SK-N-SH (cell line): ENCODE measurements around the gene DCUN1D2. TPM values are rescaled to one million over a fixed set of nuclear protein-coding genes. Genes with fewer than 3 reads are reported as not detected.

Source experiments
- CTCF ChIA-PET: fragments of 300-600, 350-600 bp; formaldehyde crosslinking; extraction: SDS; loops from one replicate; lab custom pipeline; 2021; lab: Yijun Ruan, JAX
- POLR2A ChIA-PET: fragments of 350-600 bp; sonication (Branson Sonifier 250); formaldehyde crosslinking; extraction: SDS; loops from one replicate; lab custom pipeline; 2020; ENCODE audit warnings: antibody characterized with exemption, inconsistent platforms; lab: Yijun Ruan, JAX
- DNase-seq: peaks from one replicate; pipeline ENCODE4 v3.0.0; 2012
- H2AFZ ChIP-seq: fragments of 200-600 bp; sonication (generic); 2 replicates; pipeline ENCODE4 v1.8.1; 2016; ENCODE audit warnings: antibody characterized with exemption, mild to moderate bottlenecking, low read depth
- H3F3A ChIP-seq: fragments of 200-600 bp; sonication (generic); replicated peaks from 2 replicates; pipeline ENCODE3; 2016; ENCODE audit warnings: antibody characterized with exemption, mild to moderate bottlenecking; ENCODE audit not compliant: insufficient read depth
- H3K27ac ChIP-seq, 2 experiments: fragments of 200-500 bp in 1 of 2; fragments of 200-600 bp in 1 of 2; sonication (Bioruptor generic) in 1 of 2; sonication (generic), shearing (Covaris generic) in 1 of 2; 2 replicates each; pipeline versions ENCODE4 v1.5.1 to v1.6.1; 2014 to 2016; ENCODE audit warnings: low read depth in 2 of 2, inconsistent platforms in 1 of 2, low read length in 1 of 2, mild to moderate bottlenecking in 1 of 2, mixed read lengths in 1 of 2
- H3K27me3 ChIP-seq: fragments of 200-600 bp; sonication (generic), shearing (Covaris generic); 2 replicates; pipeline ENCODE4 v1.6.1; 2016; ENCODE audit warnings: mixed run types; ENCODE audit not compliant: insufficient read depth
- H3K36me3 ChIP-seq, 2 experiments: fragments of 200-500 bp in 1 of 2; fragments of 200-600 bp in 1 of 2; sonication (Bioruptor generic) in 1 of 2; sonication (generic) in 1 of 2; replicated peaks in 1 of 2; 2 replicates each; pipeline versions ENCODE3 to v1.5.1; 2014 to 2016; ENCODE audit warnings: low read length in 1 of 2, mild to moderate bottlenecking in 1 of 2; ENCODE audit not compliant: insufficient read depth in 2 of 2, control insufficient read depth in 1 of 2
- H3K4me1 ChIP-seq, 2 experiments: fragments of 200-500 bp in 1 of 2; fragments of 200-600 bp in 1 of 2; sonication (Bioruptor generic) in 1 of 2; sonication (generic), shearing (Covaris generic) in 1 of 2; 2 replicates each; pipeline versions ENCODE4 v1.5.1 to v1.6.1; 2014 to 2016; ENCODE audit warnings: low read depth in 1 of 2, low read length in 1 of 2, mixed run types in 1 of 2; ENCODE audit not compliant: insufficient read depth in 2 of 2, control insufficient read depth in 1 of 2
- H3K4me2 ChIP-seq: fragments of 200-600 bp; sonication (generic), shearing (Covaris generic); 2 replicates; pipeline ENCODE4 v1.6.1; 2017; ENCODE audit warnings: mixed run types
- H3K4me3 ChIP-seq, 2 experiments: fragments of 200-500 bp in 1 of 2; fragments of 200-600 bp in 1 of 2; sonication (Bioruptor generic) in 1 of 2; sonication (generic), shearing (Covaris generic) in 1 of 2; 2 replicates each; pipeline versions ENCODE4 v1.5.1 to v1.8.1; 2014 to 2016; ENCODE audit warnings: low read depth in 2 of 2, inconsistent platforms in 1 of 2, low read length in 1 of 2, mild to moderate bottlenecking in 1 of 2, mixed read lengths in 1 of 2, moderate library complexity in 1 of 2
- H3K79me2 ChIP-seq: fragments of 200-600 bp; sonication (generic); 2 replicates; pipeline ENCODE4 v1.8.1; 2017; ENCODE audit warnings: mild to moderate bottlenecking; ENCODE audit not compliant: insufficient read depth
- H3K9ac ChIP-seq: fragments of 200-600 bp; sonication (generic); 2 replicates; pipeline ENCODE4 v1.6.1; 2017; ENCODE audit warnings: mixed run types
- H3K9me2 ChIP-seq: fragments of 200-600 bp; sonication (generic); 2 replicates; pipeline ENCODE4 v1.6.1; 2017; ENCODE audit warnings: mixed run types
- H3K9me3 ChIP-seq: fragments of 200-600 bp; sonication (generic); 2 replicates; pipeline ENCODE4 v1.6.1; 2017; ENCODE audit warnings: mixed run types, mild to moderate bottlenecking, moderate library complexity
- H4K20me1 ChIP-seq: fragments of 200-600 bp; sonication (generic); 2 replicates; pipeline ENCODE4 v1.6.1; 2017; ENCODE audit warnings: mild to moderate bottlenecking, mixed run types; ENCODE audit not compliant: insufficient read depth
- CHD2 ChIP-seq: fragments of 150-350 bp; IDR thresholded peaks from 2 replicates; pipeline ENCODE4 v1.6.1; 2018; ENCODE audit warnings: low read length; ENCODE audit not compliant: partially characterized antibody
- EZH2phosphoT487 ChIP-seq: fragments of 200-600 bp; sonication (generic); IDR thresholded peaks from 2 replicates; pipeline ENCODE4 v1.6.1; 2017; ENCODE audit warnings: low read depth, mixed run types, mild to moderate bottlenecking, antibody characterized with exemption, moderate library complexity, borderline replicate concordance
- FOXJ3 ChIP-seq: sonication (generic); formaldehyde crosslinking; IDR thresholded peaks from 2 replicates; pipeline ENCODE4 v1.5.1; 2020; ENCODE audit warnings: mild to moderate bottlenecking, missing genetic modification reagents
- FOXM1 ChIP-seq: IDR thresholded peaks from 2 replicates; pipeline ENCODE4 v1.4.0; 2012; ENCODE audit warnings: low read depth, mild to moderate bottlenecking
- MAX ChIP-seq: IDR thresholded peaks from 2 replicates; pipeline ENCODE4 v1.4.0; 2012; ENCODE audit warnings: low read depth
- NFIC ChIP-seq: IDR thresholded peaks from 2 replicates; pipeline ENCODE4 v1.4.0; 2012; ENCODE audit warnings: borderline replicate concordance
- SMC3 ChIP-seq: IDR thresholded peaks from 2 replicates; pipeline ENCODE4 v1.6.1; 2012; ENCODE audit warnings: low read depth, low read length, improper control_type of control experiment
- TCF12 ChIP-seq: IDR thresholded peaks from 2 replicates; pipeline ENCODE4 v1.4.0; 2012
- USF1 ChIP-seq: IDR thresholded peaks from 2 replicates; pipeline ENCODE4 v1.4.0; 2012; ENCODE audit warnings: low read depth, borderline replicate concordance
- WGBS: methylation state at CpG from one replicate; pipeline ENCODE4 v1.1.6; 2017; ENCODE audit warnings: low lambda C conversion rate; 5-methylcytosine and 5-hydroxymethylcytosine counted together
- polyA plus RNA-seq, 3 experiments: library from polyadenylated mRNA; depleted of rRNA; stranded (reverse); fragments of >200 nt; gene quantifications; 2 replicates each; pipeline ENCODE4 v1.2.3, GENCODE V29; 2012
- TF ChIP-seq, protein P1 (sequence below): IDR thresholded peaks from 2 replicates; pipeline ENCODE4 v1.6.1; 2012; ENCODE audit warnings: mild to moderate bottlenecking, low read depth, low read length, moderate library complexity
- TF ChIP-seq, protein P2 (sequence below): IDR thresholded peaks from 2 replicates; pipeline ENCODE4 v1.4.0; 2012; ENCODE audit warnings: low read depth, borderline replicate concordance

DCUN1D2 gene
- polyA plus RNA-seq, 1 of the 3 experiments (the other 2 are of a cell fraction) = 11.0 TPM

DNA sequence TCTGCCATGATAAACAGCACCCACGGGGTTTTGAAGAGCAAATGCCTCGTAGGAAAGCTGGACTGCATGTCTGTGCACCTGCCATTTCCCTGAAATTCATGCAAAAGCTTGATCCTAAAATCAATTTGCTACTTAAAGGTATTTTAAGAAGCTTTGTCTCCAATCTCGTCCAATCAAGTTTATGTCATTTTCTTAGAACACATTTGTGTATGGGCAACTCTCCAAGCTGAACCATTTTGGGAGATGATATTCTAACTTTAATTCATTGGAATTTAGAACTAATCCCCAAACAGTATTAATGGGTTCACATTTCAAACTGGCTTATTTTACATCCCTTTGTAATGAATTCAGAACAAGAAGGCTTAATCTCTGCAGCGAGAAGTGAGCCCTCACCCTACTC lies 38.0 kb downstream of the DCUN1D2 start:
- POLR2A ChIA-PET = no interaction called here
- Histone ChIP-seq H3K4me3 (no peak overlapping the region), H3K79me2 (no peaks in the 10 kb centered on the region), H3K4me1 (peaks cover 0 to 16% of the 10 kb centered on the region in 2 experiments; a peak in 2 of 4 replicates), H3K36me3 (peaks cover 17 to 38% of the 10 kb centered on the region in 2 experiments), H2AFZ (no peak overlapping the region), H3K27me3 (no peaks in the 10 kb centered on the region), H3K9ac (no peak overlapping the region), H4K20me1 (no peaks in the 10 kb centered on the region), H3K9me3 (no peaks in the 10 kb centered on the region), H3K9me2 (no peaks in the 10 kb centered on the region), H3K4me2 (no peak overlapping the region)
- CTCF ChIA-PET = interaction anchor here (0.6 to 9.0 kb wide), 6 partner anchors 12 to 125 kb away, joined by 3 to 128 read pairs (median 4); no protein-coding TSS in a partner anchor
- no peak for DNase-seq
- WGBS = 97% methylated on average over 4 of the region's 4 CpGs
- TF ChIP-seq FOXM1 = no peak
- TF ChIP-seq MAX = no peak
- TF ChIP-seq SMC3 = no peak
- TF ChIP-seq USF1 = no peak
- TF ChIP-seq FOXJ3 (CRISPR knock-in tag) = no peak
- no peak for TF ChIP-seq EZH2phosphoT487
- no peak for TF ChIP-seq TCF12
- no peak for TF ChIP-seq CHD2
- no peak for TF ChIP-seq NFIC
- TF ChIP-seq, protein P1, sequence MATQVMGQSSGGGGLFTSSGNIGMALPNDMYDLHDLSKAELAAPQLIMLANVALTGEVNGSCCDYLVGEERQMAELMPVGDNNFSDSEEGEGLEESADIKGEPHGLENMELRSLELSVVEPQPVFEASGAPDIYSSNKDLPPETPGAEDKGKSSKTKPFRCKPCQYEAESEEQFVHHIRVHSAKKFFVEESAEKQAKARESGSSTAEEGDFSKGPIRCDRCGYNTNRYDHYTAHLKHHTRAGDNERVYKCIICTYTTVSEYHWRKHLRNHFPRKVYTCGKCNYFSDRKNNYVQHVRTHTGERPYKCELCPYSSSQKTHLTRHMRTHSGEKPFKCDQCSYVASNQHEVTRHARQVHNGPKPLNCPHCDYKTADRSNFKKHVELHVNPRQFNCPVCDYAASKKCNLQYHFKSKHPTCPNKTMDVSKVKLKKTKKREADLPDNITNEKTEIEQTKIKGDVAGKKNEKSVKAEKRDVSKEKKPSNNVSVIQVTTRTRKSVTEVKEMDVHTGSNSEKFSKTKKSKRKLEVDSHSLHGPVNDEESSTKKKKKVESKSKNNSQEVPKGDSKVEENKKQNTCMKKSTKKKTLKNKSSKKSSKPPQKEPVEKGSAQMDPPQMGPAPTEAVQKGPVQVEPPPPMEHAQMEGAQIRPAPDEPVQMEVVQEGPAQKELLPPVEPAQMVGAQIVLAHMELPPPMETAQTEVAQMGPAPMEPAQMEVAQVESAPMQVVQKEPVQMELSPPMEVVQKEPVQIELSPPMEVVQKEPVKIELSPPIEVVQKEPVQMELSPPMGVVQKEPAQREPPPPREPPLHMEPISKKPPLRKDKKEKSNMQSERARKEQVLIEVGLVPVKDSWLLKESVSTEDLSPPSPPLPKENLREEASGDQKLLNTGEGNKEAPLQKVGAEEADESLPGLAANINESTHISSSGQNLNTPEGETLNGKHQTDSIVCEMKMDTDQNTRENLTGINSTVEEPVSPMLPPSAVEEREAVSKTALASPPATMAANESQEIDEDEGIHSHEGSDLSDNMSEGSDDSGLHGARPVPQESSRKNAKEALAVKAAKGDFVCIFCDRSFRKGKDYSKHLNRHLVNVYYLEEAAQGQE = no peak
- TF ChIP-seq, protein P2, sequence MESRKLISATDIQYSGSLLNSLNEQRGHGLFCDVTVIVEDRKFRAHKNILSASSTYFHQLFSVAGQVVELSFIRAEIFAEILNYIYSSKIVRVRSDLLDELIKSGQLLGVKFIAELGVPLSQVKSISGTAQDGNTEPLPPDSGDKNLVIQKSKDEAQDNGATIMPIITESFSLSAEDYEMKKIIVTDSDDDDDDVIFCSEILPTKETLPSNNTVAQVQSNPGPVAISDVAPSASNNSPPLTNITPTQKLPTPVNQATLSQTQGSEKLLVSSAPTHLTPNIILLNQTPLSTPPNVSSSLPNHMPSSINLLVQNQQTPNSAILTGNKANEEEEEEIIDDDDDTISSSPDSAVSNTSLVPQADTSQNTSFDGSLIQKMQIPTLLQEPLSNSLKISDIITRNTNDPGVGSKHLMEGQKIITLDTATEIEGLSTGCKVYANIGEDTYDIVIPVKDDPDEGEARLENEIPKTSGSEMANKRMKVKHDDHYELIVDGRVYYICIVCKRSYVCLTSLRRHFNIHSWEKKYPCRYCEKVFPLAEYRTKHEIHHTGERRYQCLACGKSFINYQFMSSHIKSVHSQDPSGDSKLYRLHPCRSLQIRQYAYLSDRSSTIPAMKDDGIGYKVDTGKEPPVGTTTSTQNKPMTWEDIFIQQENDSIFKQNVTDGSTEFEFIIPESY = no peak
- TF ChIP-seq, all 33 proteins: peak for 0
- Histone ChIP-seq H3K27ac (no peak overlapping the region), H3F3A (no peaks in the 10 kb centered on the region)
